Measurements from ENCODE around the gene SMCR8.
"Not testable (repeated sequence)": the region's sequence is repeated elsewhere in the genome, so short reads cannot be mapped to it uniquely, and the experiment has no call there.

SMCR8 gene, protein sequence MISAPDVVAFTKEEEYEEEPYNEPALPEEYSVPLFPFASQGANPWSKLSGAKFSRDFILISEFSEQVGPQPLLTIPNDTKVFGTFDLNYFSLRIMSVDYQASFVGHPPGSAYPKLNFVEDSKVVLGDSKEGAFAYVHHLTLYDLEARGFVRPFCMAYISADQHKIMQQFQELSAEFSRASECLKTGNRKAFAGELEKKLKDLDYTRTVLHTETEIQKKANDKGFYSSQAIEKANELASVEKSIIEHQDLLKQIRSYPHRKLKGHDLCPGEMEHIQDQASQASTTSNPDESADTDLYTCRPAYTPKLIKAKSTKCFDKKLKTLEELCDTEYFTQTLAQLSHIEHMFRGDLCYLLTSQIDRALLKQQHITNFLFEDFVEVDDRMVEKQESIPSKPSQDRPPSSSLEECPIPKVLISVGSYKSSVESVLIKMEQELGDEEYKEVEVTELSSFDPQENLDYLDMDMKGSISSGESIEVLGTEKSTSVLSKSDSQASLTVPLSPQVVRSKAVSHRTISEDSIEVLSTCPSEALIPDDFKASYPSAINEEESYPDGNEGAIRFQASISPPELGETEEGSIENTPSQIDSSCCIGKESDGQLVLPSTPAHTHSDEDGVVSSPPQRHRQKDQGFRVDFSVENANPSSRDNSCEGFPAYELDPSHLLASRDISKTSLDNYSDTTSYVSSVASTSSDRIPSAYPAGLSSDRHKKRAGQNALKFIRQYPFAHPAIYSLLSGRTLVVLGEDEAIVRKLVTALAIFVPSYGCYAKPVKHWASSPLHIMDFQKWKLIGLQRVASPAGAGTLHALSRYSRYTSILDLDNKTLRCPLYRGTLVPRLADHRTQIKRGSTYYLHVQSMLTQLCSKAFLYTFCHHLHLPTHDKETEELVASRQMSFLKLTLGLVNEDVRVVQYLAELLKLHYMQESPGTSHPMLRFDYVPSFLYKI

DNA sequence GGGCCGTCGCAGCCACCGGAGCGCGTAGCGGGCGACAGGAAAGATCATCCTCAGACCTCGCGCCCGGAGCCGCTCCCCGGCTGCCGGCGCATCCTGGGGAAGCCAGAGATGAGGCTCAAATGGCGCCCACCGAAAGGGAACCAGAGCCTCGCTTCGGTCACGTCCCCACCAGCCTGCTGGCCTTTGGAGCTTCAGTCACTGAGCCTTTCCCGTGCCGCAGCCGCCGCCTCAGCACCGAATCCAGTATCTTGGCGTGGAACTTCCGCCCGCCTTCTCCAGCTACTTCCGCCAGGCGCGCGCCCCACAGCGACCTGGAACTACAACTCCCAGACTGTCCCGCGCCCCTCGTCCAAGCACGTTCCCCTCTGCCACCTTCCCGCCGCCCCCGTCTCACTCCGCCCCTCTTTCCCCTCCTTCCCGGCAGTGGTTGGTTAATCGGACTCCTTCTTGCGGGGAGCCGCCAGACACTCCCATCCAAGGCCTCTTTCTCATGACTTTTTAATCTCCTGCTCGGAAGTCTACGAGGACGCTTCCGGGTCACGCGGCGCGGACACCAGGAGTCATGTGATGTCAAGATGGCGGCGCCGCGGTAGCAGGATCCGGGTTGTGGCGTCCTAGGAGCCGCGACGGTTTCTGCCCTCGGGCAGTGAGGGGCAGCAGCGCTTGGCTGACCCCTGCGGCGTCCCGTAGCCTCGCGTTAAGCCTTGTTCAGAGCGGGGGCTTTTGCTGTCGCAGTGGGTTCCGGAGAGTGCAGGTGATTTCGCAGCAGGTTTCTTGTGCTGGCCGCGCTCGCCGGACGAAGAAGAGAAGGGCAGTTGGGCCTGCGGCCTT, at the start of gene SMCR8, which contains the start of gene TOP3A:
Gene SMCR8 (plus strand): TSS at position 563 of the 831 bp plus-strand sequence. CDS start 497 bp downstream, outside the sequence.
Gene TOP3A (minus strand): TSS at position 264 of the 831 bp plus-strand sequence. CDS start 216 bp downstream, at position 48.
- DNase-seq, result peak; percentile 93 to 96 (median 94)

DNA sequence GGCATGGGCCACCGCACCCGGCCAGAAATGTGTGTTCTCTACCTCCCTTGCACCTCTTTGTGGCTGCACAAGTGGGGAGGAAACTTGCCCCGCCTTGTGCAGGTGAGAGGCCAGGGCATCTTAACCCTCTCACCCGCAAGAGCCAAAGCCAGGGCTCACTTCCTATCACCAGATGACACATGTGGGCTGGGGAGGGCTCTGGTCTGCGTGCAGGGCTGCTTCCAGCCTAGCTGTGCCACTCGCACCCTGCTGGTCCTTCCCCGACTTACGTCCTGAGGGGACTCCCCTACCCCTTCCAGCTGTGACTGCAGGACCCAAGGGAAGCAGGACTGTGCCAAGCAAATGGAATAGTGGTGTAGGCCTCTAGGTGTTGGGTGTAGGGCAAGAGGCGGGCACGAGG, 47.7 kb upstream of the SMCR8 start:
- no peak for DNase-seq

DNA sequence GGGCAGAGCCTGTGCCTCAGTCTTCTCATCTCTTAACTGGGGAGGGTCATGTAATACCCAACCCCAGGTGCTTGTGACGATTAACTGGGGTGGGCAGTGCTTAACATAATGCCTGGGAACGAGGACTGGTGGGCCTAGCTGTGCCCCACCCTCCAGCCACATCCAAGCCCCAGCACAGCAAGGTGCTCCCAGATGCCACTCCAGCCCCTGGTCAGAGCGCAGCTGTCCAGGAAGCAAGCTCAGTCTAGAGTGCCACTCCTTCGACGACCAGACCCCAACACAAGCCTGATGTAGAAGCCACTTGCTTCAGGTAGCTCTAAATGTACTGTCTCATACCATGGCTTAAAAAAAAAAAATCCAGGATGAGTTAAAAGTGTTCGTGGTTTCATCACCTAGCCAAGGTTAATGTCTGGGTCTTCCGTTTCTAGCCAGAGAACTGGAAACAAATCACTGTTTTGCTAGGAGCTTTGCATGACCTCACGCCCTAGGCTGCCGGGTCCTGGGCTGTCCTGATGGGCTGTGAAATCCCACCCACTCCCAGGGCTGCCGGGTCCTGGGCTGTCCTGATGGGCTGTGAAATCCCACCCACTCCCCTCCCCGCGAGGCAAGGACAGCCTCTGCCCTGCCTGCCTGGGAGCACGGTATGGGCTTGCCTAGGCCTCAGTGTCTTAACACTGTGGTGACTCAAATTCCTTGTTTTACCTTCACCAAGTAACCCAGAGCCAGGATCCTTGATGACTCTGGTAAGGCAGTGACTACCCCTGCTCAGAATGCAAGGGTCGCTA, 47.0 kb upstream of the SMCR8 start:
- no peak for DNase-seq

DNA sequence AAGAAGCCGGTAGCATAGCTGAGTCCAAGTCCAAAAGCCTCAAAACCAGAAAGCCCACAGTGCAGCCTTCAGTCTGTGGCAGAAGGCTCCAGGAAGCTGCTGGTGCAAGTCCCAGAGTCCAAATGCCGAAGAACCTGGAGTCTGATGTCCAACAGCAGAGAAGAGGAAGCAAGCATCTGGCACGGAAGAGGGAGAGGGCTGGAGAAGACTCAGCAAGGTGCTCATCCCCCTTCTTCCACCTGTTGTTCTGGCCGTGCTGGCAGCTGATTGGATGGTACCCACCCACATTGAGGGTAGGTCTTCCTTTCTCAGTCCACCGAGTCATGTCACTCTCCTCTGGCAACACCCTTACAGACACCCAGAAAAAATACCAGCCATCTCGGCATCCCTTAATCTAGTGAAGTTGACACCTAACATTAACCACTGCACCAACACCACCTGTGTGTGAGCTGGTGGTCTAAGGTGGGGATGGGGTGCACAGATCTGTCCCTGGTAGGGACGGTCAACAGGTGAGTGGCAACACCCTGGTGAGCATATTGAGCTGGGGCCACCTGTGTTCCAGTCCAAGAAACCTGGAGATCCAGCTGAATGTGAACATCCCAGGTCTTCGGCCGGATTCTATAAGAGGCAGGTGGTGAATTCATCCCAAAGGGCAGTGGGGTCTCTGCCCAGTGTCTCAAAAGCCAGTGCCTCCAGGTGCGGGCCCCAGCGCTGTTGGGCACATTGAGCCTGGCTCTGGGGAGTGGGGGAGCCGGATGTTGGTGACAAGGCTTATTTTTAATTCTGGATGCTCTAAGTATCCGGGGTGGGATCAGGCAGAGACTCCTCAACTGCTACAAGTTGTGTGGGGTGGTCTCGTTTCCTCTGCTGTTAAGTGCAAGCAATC, 44.8 kb upstream of the SMCR8 start:
- no peak for DNase-seq

DNA sequence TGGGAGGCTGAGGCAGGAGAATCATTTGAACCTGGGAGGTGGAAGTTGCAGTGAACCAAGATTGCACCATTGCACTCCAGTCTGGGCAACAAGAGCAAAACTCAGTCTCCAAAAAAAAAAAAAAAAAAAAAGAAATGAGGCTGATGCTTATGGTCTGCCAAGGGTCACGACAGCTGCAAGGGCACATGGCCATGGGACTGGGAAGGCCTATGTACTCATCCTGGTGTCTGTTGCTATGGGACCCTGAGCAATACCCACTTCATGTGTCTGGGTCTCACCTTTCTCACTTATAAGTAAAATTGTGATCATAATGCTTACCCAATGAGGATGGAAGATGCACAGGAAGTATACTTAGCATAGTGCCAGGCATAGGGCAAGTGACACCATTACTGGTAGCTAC, 38.0 kb upstream of the SMCR8 start:
- no peak for DNase-seq

DNA sequence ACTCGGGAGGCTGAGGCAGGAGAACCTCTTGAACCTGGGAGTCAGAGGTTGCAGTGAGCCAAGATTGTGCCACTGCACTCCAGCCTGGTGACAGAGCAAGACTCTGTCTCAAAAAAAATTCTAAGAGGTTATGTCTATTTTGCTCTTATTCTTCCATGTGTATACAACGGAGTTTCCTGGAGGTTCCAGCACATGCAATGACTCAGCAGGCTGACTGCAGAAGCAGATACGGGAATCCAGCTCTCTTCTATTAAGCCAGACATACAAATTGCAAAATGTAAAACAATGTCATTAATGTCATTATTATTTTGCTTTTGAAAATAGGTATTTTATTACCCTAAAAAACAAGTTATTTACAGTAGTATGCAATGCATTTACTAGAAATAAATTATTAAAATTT, 36.2 kb upstream of the SMCR8 start:
- DNase-seq, result no peak

DNA sequence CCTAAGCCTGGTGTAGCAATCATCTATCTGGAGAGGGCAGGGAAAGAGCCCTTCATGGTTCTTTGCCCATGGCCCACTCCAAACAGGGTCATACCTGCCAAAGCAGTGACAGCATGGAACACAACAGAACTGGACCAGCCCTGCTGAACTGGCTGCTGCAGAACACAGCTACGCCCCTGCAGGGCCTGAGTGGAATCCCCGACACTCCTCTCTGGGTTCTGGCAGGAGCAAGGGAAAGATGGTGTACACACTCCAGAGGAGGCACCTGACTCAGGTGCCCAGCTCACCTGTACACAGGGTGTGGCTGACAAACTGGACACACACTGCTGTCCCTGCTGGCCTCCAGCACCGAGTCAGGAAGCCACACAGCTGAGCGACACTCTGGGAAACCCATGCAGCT, 34.8 kb upstream of the SMCR8 start:
- no peak for DNase-seq

DNA sequence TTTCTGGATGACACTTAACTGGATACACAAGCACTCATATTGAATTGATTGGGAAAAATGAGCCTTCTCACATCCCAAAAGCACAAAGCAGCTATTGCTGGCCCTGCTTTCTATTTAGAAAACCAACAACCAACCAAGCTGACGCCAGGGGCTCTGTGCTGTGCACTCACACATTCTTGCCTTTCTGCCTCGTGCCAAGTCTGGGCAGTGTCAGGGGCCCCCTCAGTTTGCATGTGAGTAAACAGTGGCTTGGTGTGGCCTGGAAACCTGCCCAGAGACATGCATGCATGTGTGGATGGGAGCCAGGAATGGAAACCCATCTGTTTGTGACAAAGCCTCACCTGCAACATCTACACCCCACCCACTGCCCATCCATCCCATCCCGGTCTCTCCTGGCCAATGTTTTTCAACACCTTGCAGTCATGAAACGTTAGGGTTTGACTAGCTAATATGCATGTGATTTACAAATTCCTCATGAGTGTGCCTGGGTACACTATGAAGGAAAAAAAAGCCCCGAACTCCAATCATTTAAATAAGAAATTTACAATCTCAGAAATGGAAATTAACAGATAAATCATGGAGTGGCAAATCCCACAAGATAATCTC, 34.2 kb upstream of the SMCR8 start:
- DNase-seq, result no peak

DNA sequence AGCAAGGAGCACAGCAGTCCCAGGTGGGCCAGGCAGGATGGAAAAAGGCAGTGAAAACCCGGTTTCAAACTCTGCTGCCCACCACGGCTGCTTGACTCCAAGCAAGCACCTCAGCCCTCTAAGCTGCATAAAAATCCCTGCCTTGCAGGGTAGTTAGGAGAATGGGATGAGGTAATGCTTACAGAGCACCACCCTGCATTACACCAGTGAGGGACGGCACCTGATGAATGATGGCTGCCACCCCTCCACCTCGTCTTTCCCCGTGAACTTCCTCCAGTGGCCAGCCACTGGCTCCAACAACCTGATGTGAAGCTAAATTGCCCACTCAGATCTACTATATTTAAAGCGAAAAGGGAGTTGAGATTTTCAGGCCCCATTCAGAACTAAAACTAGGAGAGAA, 33.3 kb upstream of the SMCR8 start:
- DNase-seq, result no peak

DNA sequence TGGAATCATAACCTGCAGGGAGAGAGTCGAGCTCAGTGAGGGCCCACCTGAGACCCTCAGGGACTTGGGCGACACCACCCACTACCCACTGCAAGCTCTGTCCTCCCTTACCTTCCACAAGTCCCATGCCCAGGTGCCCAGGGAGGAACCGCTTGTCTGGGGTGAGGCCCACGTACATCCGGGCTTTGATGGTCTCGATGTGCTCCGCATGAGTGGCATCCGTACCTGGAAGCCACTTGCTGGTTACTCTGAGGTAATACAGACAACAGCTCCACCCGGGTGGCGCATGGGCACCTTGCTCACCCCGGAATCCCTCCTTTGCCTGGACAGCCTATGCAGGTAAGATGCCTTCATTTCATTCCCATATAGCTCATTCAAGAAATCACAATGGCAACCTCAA, 29.8 kb upstream of the SMCR8 start:
- DNase-seq, result no peak

DNA sequence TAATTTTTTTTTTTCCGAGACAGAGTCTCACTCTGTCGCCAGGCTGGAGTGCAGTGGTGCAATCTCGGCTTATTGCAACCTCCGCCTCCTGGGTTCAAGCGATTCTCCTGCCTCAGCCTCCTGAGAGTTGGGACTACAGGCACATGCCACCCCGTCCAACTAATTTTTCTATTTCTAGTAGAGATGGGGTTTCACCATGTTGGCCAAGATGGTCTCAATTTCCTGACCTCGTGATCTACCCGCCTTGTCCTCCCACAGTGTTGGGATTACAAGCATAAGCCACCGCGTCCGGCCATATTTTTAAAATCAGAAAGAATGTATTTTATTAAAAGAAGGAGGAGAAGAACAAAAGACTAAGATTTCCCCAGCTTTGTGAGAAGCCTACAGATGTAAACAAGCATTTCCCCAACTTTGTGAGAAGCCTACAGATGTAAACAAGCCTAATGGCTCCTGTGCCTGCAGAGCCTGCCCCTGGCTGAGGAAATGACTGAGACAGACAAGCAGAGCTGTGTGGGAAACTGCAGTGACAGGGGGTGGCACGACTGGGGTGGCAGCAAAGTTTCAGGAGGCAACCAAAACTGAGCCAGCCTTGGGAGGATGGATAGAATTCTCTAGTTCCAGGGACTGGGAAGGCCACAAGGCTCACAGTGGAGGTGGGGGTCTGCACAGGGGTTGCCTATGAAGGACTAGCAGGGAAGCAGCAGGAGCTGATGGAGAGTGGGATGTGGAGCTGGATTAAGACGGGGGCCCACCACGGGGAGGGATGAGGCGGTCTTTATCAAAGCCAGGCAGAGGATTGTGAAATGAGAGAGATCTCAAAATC, 23.2 kb upstream of the SMCR8 start:
- no peak for DNase-seq

DNA sequence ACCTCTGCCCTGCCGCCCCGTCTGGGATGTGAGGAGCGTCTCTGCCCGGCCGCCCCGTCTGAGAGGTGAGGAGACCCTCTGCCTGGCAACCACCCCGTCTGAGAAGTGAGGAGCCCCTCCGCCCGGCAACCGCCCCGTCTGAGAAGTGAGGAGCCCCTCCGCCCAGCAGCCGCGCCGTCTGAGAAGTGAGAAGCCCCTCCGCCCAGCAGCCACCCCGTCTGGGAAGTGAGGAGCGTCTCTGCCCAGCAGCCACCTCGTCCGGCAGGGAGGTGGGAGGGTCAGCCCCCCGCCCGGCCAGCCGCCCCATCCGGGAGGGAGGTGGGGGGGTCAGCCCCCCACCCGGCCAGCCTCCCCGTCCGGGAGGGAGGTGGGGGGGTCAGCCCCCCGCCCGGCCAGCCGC, 17.0 kb upstream of the SMCR8 start:
- not testable (repeated sequence) for DNase-seq

DNA sequence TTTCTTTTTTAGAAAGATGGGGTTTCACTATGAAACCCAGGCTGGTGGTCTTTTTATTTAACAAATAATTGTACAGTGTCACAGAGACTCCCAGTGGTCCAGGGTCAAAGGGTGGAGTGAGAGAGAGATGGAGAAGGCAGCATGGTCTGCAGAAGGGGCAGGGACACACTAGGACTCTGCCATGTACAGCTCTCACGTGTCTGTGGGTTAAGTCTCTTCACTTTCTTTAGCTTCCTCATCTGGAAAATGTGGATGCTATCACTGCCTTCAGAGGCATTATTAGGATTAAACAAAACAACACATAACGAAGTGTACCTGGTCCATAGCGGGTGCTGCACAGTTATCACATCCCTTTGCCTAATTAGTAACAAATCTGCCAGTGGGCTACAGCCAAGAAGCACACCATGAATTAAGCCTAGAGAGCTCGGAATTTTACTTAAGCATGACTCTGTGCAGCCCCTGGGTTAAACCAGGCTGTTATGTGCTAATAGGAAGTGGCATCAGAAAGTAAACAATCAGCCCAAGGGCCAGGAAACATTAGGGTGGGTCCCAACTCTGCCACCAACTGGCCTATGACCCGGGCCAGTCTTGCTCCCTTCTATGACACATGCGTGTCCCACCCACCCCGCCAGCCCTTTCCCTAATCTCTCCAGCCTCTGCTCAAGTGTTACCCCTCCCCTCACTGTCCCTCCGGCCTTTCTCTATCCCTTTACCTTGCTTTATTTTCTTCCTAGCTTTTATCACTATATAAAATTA, 14.2 kb upstream of the SMCR8 start:
- DNase-seq, result no peak

DNA sequence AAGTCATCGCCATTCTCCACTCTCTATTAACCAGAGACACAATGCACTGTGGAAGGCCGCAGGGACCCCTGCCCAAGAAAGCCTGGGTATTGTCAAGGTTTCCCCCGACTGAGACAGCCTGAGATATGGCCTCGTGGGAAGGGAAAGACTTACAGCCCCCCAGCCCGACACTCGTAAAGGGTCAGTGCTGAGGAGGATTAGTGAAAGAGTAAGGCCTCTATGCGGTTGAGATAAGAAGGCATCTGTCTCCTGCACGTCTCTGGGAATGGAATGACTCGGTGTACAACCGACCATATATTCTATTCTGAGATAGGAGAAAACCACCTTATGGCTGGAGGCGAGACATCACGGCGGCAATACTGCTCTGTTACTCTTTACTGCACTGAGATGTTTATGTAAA, 11.9 kb upstream of the SMCR8 start:
- not testable (repeated sequence) for DNase-seq

DNA sequence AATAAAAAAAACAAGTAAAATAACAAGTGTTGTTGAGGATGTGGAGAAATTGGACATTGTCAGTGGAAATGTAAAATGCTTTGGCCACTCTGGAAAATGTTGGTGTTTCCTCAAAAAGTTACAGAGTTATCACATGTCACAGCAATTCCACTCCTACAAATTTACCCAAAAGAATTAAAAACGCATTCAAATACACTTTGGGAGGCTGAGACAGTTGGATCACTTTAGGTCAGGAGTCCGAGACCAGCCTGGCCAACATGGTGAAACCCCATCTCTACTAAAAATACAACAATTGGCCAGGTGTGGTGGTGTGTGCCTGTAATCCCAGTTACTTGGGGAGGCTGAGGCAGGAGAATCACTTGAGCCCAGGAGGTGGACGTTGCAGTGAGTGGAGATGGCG, 5.9 kb upstream of the SMCR8 start:
- DNase-seq, result no peak

DNA sequence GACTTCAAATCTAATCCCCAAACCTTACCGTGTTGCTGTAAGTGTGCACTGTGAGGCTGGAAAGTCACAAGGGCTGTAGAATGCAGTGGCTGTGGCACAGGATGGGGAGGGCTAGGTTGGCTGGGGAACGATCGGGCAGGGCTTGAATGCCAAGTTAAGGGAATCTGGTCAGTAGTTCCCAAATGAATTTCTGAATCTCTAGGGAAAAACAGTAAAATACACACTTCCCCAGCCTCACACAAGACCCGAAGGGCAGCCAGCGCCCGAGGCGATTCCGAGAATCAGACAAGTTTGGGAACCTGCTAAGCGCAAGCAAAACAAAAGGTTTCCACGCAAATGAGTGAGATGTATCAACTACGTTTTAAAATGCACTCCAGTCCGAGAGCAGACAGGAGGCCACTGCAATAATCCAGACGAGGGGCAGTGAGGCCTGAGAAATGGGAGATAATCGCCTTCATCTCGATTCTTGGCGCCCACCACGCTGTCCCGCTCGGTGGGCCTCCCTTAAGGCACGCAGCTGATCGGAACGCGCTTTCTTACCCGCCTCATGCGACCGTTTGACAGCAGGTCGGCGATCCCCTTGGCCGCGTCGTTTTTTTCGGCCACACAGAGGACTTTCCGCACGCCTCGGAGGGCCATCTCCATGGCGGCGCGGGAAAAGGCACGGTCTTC, 898 bp upstream of the SMCR8 start:
- peak in 1 of 3 experiments; percentile 39 for DNase-seq

DNA sequence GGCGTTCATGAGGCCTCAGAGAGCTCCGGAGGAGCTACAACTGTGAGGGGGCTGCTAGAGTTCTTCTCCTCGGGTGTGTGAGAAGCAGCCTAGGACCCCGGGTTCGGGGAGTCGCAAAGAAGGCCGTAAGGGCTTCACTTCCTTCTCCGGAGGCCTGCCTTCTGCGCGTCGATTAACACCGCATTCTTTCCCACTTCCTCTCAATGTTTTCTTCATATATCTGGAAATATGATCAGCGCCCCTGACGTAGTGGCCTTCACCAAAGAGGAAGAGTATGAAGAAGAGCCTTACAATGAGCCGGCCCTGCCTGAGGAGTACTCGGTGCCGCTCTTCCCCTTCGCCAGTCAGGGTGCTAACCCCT, 449 bp downstream of the SMCR8 start:
- DNase-seq, result no peak

DNA sequence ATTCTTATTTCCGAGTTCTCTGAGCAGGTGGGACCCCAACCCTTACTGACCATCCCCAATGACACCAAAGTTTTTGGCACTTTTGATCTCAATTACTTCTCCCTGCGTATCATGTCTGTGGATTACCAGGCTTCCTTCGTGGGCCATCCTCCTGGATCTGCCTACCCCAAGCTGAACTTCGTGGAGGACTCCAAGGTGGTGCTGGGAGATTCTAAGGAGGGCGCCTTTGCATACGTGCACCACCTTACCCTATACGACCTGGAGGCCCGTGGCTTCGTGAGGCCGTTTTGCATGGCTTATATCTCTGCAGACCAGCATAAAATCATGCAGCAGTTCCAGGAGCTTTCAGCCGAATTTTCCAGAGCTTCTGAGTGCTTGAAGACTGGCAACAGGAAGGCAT, 868 bp downstream of the SMCR8 start:
- DNase-seq, result no peak

Measured in NCI-H1417 (cell line).